ENCODE data around the gene IER5. TPM values are rescaled to one million over a fixed set of nuclear protein-coding genes. Genes with fewer than 3 reads are reported as not detected.

The IER5 gene
- total RNA-seq, 1 experiment from 2014 or later = 30.5 TPM

DNA sequence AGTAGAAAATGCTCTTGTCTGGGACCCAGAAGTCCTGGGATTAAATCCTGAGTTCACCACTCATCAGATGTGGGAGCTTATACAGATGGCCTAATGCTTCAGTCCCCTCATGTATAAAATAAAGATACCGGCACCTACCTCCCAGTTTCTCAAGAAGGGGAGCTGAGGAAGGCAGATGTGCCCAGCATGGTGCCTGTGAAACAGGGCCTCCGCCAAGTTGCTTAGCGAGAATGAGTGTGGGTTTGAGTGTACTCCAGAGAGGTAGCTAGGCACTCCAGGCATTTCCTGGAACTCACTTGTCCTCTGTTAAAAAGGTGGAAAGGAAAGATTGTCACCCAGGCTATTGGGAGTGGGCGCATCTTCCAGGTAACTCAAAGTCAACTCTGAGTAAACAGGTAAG, 37.8 kb downstream of the IER5 start:
- Histone ChIP-seq H3K4me2 (ENCODE audit: low read length) (no peak overlapping the region), H3K4me3 (replicated peaks in 1 of 2; ENCODE audit: low read depth in 1 of 2, low read length in 2 of 2) (no peak overlapping the region), H3K9me3 (ENCODE audit: control insufficient read depth in 1 of 2, insufficient read depth in 1 of 2, low read depth in 1 of 2, low read length in 2 of 2) (no peaks in the 10 kb centered on the region), H3K27ac (ENCODE audit: low read depth, low read length) (no peak overlapping the region), H3K4me1 (ENCODE audit: control insufficient read depth in 1 of 2, insufficient read depth in 2 of 2, low read length in 2 of 2) (peaks cover 10 to 53% of the 10 kb centered on the region in 2 experiments; a peak in 3 of 4 replicates), H3K27me3 (ENCODE audit: insufficient read depth, low read length) (no peaks in the 10 kb centered on the region), H3K9me2 (ENCODE audit: insufficient read depth) (no peaks in the 10 kb centered on the region), H2AFZ (ENCODE audit: low read depth, low read length, poor library complexity, severe bottlenecking) (no peak overlapping the region), H3K9ac (ENCODE audit: low read length) (no peak overlapping the region), H4K20me1 (ENCODE audit: insufficient read depth) (no peaks in the 10 kb centered on the region), H3K79me2 (ENCODE audit: insufficient read depth, low read length) (no peaks in the 10 kb centered on the region), H3K36me3 (ENCODE audit: control insufficient read depth in 1 of 2, insufficient read depth in 2 of 2, low read length in 2 of 2) (no peaks in the 10 kb centered on the region)
- intact Hi-C loops (cut with micrococcal nuclease) = no loop called here
- RAD21 ChIA-PET (ENCODE audit: low non-redundant PET in 1 of 2, low total read pairs in 2 of 2, uncharacterized antibody in 2 of 2, unreplicated experiment in 2 of 2) = interaction anchor here in 1 of 2 experiments (1.0 kb wide), 1 partner anchor 9 kb away, joined by 4 read pairs; no protein-coding TSS in a partner anchor
- POLR2A ChIA-PET = interaction anchor here (1.2 to 2.4 kb wide), 3 partner anchors 8 to 21 kb away, joined by 3 to 11 read pairs (median 7); no protein-coding TSS in a partner anchor
- CTCF ChIA-PET = no interaction called here
- ATAC-seq (no peak), DNase-seq (ENCODE audit: low read depth, low spot score) (no peak)
- TF ChIP-seq POLR2AphosphoS5 (IDR thresholded peaks at IDR 0.05; ENCODE audit: low read depth, low read length) (no peak), YY1 (IDR thresholded peaks at IDR 0.05; ENCODE audit: extremely low read depth, insufficient replicate concordance, low read depth, low read length) (no peak), ELF1 (IDR thresholded peaks at IDR 0.05; ENCODE audit: borderline replicate concordance, low read depth) (no peak), POLR2A (IDR thresholded peaks at IDR 0.05; ENCODE audit: borderline replicate concordance, extremely low read depth, insufficient read depth, insufficient read length) (no peak), JUND (IDR thresholded peaks at IDR 0.05) (no peak), CEBPB (IDR thresholded peaks at IDR 0.05; ENCODE audit: low read depth) (no peak)
- TF ChIP-seq, protein P1, sequence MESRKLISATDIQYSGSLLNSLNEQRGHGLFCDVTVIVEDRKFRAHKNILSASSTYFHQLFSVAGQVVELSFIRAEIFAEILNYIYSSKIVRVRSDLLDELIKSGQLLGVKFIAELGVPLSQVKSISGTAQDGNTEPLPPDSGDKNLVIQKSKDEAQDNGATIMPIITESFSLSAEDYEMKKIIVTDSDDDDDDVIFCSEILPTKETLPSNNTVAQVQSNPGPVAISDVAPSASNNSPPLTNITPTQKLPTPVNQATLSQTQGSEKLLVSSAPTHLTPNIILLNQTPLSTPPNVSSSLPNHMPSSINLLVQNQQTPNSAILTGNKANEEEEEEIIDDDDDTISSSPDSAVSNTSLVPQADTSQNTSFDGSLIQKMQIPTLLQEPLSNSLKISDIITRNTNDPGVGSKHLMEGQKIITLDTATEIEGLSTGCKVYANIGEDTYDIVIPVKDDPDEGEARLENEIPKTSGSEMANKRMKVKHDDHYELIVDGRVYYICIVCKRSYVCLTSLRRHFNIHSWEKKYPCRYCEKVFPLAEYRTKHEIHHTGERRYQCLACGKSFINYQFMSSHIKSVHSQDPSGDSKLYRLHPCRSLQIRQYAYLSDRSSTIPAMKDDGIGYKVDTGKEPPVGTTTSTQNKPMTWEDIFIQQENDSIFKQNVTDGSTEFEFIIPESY (IDR thresholded peaks at IDR 0.05; ENCODE audit: extremely low read depth, insufficient replicate concordance, low read length) = no peak
- TF ChIP-seq, protein P2, sequence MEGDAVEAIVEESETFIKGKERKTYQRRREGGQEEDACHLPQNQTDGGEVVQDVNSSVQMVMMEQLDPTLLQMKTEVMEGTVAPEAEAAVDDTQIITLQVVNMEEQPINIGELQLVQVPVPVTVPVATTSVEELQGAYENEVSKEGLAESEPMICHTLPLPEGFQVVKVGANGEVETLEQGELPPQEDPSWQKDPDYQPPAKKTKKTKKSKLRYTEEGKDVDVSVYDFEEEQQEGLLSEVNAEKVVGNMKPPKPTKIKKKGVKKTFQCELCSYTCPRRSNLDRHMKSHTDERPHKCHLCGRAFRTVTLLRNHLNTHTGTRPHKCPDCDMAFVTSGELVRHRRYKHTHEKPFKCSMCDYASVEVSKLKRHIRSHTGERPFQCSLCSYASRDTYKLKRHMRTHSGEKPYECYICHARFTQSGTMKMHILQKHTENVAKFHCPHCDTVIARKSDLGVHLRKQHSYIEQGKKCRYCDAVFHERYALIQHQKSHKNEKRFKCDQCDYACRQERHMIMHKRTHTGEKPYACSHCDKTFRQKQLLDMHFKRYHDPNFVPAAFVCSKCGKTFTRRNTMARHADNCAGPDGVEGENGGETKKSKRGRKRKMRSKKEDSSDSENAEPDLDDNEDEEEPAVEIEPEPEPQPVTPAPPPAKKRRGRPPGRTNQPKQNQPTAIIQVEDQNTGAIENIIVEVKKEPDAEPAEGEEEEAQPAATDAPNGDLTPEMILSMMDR (IDR thresholded peaks at IDR 0.05 in 2 of 3, conservative IDR thresholded peaks at IDR 0.05 in 1 of 3; ENCODE audit: borderline replicate concordance in 1 of 3, insufficient read depth in 1 of 3, low read depth in 2 of 3, low read length in 2 of 3) = no peak
- TF ChIP-seq, protein P3, sequence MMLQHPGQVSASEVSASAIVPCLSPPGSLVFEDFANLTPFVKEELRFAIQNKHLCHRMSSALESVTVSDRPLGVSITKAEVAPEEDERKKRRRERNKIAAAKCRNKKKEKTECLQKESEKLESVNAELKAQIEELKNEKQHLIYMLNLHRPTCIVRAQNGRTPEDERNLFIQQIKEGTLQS (IDR thresholded peaks at IDR 0.05) = no peak
- TF ChIP-seq, protein P4, sequence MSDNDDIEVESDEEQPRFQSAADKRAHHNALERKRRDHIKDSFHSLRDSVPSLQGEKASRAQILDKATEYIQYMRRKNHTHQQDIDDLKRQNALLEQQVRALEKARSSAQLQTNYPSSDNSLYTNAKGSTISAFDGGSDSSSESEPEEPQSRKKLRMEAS (IDR thresholded peaks at IDR 0.05) = no peak
- BruUV-seq (replicated peaks) = no TSS peak
